OCI-LY3 (cell line): ENCODE results near the gene C11orf68.
"Not testable (repeated sequence)": the region's sequence is repeated elsewhere in the genome, so short reads cannot be mapped to it uniquely, and the experiment has no call there.

Source experiments
- H2AFZ ChIP-seq: fragments of 200-600, 300-600 bp; shearing (Covaris generic); 2 replicates; pipeline ENCODE4 v1.6.0; 2014; ENCODE audit warnings: antibody characterized with exemption, low read depth, low read length
- H3K27ac ChIP-seq: fragments of 200-600, 300-600 bp; sonication (generic); 2 replicates; pipeline ENCODE4 v1.5.1; 2014; ENCODE audit warnings: mild to moderate bottlenecking, low read length, moderate library complexity, mixed read lengths
- H3K27me3 ChIP-seq: fragments of 200-600, 300-600 bp; sonication (generic); 2 replicates; pipeline ENCODE4 v1.6.1; 2014; ENCODE audit warnings: low read depth, low read length, mixed read lengths
- H3K36me3 ChIP-seq: fragments of 200-600, 300-600 bp; sonication (generic); replicated peaks from 2 replicates; pipeline ENCODE3; 2014; ENCODE audit warnings: low read depth, low read length, mixed read lengths
- H3K4me1 ChIP-seq: fragments of 300-600, 200-600 bp; sonication (generic); 2 replicates; pipeline ENCODE4 v1.6.1; 2014; ENCODE audit warnings: low read length, mixed read lengths
- H3K4me2 ChIP-seq: fragments of 200-600, 300-600 bp; sonication (generic); 2 replicates; pipeline ENCODE4 v1.6.1; 2014; ENCODE audit warnings: low read length, mixed read lengths
- H3K4me3 ChIP-seq: fragments of 300-600, 200-600 bp; sonication (generic); 2 replicates; pipeline ENCODE4 v1.5.1; 2014; ENCODE audit warnings: antibody characterized with exemption, mild to moderate bottlenecking, low read length, moderate library complexity
- H3K79me2 ChIP-seq: fragments of 300-600, 200-600 bp; shearing (Covaris generic); 2 replicates; pipeline ENCODE4 v1.6.1; 2014; ENCODE audit warnings: mild to moderate bottlenecking, low read length, mixed read lengths
- H3K9ac ChIP-seq: fragments of 300-600, 200-600 bp; shearing (Covaris generic); 2 replicates; pipeline ENCODE4 v1.6.0; 2014; ENCODE audit warnings: mild to moderate bottlenecking, low read length, moderate library complexity
- H3K9me3 ChIP-seq: fragments of 200-600, 300-600 bp; shearing (Covaris generic); 2 replicates; pipeline ENCODE4 v1.6.1; 2014; ENCODE audit warnings: low read length, mixed read lengths; ENCODE audit not compliant: insufficient read depth
- H4K20me1 ChIP-seq: fragments of 200-600, 300-600 bp; sonication (generic); 2 replicates; pipeline ENCODE4 v1.6.1; 2016; ENCODE audit warnings: low read length, mixed read lengths; ENCODE audit not compliant: insufficient read depth
- EZH2phosphoT487 ChIP-seq: fragments of 200-600 bp; shearing (Covaris generic); IDR thresholded peaks from 2 replicates; pipeline ENCODE4 v1.6.1; 2018; ENCODE audit warnings: antibody characterized with exemption, mixed run types, low read depth
- TF ChIP-seq, protein P1 (sequence below): fragments of 200-600, 300-600 bp; sonication (generic); IDR thresholded peaks from 2 replicates; pipeline ENCODE4 v1.5.1; 2014; ENCODE audit warnings: antibody characterized with exemption, low read length, low read depth

Gene C11orf68

DNA sequence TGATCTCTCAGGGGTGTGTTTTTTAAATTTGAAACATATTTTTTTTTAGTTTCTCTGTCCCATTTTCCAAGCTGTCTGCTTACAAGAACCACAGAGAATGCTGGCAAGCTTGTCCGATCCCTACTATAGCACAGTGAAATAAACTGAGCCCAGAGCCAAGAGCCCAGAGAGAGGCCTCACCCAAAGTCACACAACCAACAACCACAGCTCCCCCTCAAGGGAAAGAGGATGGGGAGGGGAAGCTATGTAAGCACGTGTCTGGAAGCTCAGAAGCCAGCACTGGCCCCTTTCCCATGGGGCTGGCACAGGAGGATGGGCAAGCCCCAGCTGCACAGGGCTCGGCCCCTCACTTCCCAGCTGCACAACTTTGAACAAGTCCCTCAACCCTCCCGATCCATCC, 39.4 kb upstream of the C11orf68 start:
- H3K9ac ChIP-seq = no peak overlapping the region
- no peak overlapping the region for H3K4me3 ChIP-seq
- peaks cover 18% of the 10 kb centered on the region for H3K79me2 ChIP-seq
- H3K9me3 ChIP-seq = no peaks in the 10 kb centered on the region
- no peak overlapping the region for H3K4me2 ChIP-seq
- TF ChIP-seq, protein P1, sequence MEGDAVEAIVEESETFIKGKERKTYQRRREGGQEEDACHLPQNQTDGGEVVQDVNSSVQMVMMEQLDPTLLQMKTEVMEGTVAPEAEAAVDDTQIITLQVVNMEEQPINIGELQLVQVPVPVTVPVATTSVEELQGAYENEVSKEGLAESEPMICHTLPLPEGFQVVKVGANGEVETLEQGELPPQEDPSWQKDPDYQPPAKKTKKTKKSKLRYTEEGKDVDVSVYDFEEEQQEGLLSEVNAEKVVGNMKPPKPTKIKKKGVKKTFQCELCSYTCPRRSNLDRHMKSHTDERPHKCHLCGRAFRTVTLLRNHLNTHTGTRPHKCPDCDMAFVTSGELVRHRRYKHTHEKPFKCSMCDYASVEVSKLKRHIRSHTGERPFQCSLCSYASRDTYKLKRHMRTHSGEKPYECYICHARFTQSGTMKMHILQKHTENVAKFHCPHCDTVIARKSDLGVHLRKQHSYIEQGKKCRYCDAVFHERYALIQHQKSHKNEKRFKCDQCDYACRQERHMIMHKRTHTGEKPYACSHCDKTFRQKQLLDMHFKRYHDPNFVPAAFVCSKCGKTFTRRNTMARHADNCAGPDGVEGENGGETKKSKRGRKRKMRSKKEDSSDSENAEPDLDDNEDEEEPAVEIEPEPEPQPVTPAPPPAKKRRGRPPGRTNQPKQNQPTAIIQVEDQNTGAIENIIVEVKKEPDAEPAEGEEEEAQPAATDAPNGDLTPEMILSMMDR = no peak
- no peak for TF ChIP-seq EZH2phosphoT487
- 0 out of 2 replicates have a peak, but pooled peaks cover 7% of the 10 kb centered on the region for H4K20me1 ChIP-seq
- H2AFZ ChIP-seq = no peak overlapping the region
- H3K27me3 ChIP-seq = no peaks in the 10 kb centered on the region
- H3K36me3 ChIP-seq = no peaks in the 10 kb centered on the region
- H3K4me1 ChIP-seq = peaks cover 21% of the 10 kb centered on the region
- no peak overlapping the region for H3K27ac ChIP-seq

DNA sequence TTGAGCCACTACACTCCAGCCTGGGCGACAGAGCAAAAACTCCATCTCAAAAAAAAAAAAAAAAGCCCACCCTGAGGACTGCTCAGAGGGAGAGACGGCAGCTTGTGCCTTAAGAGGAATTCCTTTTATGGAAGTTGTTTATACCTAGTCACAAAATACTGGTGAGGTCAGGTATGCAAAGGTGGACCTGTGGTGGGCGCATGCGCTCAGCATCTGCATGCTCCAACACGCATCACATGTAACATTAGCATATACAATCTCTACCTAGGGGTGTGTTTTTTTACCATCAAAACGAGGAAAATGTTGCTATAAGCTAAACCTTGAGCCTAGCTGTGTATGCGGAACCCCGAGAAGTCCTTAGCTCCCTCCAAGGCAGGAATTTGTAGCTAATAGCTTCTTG, 35.9 kb upstream of the C11orf68 start:
- H3K79me2 ChIP-seq = no peaks in the 10 kb centered on the region
- H3K4me1 ChIP-seq = peaks cover 11% of the 10 kb centered on the region
- no peaks in the 10 kb centered on the region for H3K9me3 ChIP-seq
- H3K9ac ChIP-seq = no peak overlapping the region
- H3K4me3 ChIP-seq = no peak overlapping the region
- H3K27ac ChIP-seq = no peak overlapping the region
- H3K27me3 ChIP-seq = no peaks in the 10 kb centered on the region
- H3K36me3 ChIP-seq = no peaks in the 10 kb centered on the region
- H4K20me1 ChIP-seq = no peaks in the 10 kb centered on the region
- TF ChIP-seq, protein P1 = no peak
- TF ChIP-seq EZH2phosphoT487 = no peak
- H2AFZ ChIP-seq = no peak overlapping the region
- no peak overlapping the region for H3K4me2 ChIP-seq

GRCh38 chr11:65953471-65953870, 34.6 kb upstream of the C11orf68 start:
- Histone ChIP-seq H3K4me2 (no peak overlapping the region), H3K4me1 (peaks cover 11% of the 10 kb centered on the region), H3K36me3 (no peaks in the 10 kb centered on the region), H3K9ac (no peak overlapping the region), H3K9me3 (no peaks in the 10 kb centered on the region), H3K27ac (no peak overlapping the region), H2AFZ (no peak overlapping the region), H4K20me1 (no peaks in the 10 kb centered on the region), H3K4me3 (no peak overlapping the region), H3K79me2 (no peaks in the 10 kb centered on the region), H3K27me3 (no peaks in the 10 kb centered on the region)
- no peak for TF ChIP-seq EZH2phosphoT487
- TF ChIP-seq, protein P1 = no peak

DNA sequence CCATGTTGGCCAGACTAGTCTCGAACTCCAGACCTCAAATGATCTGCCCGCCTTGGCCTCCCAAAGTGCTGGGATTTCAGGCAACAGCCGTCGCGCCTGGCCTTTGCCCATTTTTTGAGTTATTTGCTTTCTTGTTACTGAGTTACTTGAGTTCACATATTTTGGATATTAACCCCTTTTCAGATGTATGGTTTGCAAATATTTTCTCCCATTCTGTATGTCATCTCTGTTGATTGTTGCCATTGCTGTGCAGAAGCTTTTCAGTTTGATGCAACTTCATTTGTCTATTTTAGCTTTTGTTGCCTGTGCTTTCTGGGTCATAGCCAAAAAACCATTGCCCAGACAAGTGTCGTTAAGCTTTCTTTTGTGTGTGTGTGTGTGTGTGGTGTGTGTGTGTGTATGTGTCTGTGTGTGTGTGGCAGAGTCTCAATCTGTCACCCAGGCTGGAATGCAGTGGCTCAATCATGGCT, 33.2 kb upstream of the C11orf68 start:
- Histone ChIP-seq H3K36me3 (no peaks in the 10 kb centered on the region), H3K4me2 (no peak overlapping the region), H3K9ac (no peak overlapping the region), H3K9me3 (no peaks in the 10 kb centered on the region), H3K27me3 (no peaks in the 10 kb centered on the region), H3K4me3 (no peak overlapping the region), H3K4me1 (peaks cover 9% of the 10 kb centered on the region), H3K79me2 (no peaks in the 10 kb centered on the region), H4K20me1 (no peaks in the 10 kb centered on the region), H2AFZ (no peak overlapping the region), H3K27ac (no peak overlapping the region)
- TF ChIP-seq EZH2phosphoT487 = no peak
- TF ChIP-seq, protein P1 = no peak

DNA sequence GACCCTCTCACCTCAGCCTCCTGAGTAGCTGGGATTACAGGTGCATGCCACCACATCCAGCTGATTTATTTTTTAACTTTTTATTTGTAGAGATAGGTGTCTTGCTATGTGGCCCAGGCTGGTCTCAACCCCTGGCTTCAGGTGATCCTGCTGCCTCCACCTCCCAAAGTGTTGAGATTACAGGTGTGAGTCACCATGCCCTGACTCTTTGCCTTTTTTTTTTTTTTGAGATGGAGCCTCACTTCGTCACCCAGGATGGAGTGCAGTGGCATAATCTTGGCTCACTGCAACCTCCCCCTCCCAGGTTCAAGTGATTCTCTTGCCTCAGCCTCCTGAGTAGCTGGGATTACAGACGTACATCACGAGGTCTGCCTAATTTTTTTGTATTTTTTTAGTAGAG, 32.8 kb upstream of the C11orf68 start:
- H3K4me3 ChIP-seq, H3K79me2 ChIP-seq, H3K27me3 ChIP-seq, H3K4me2 ChIP-seq, H2AFZ ChIP-seq, H4K20me1 ChIP-seq, H3K9ac ChIP-seq, H3K27ac ChIP-seq, H3K4me1 ChIP-seq, H3K9me3 ChIP-seq, H3K36me3 ChIP-seq: not testable (repeated sequence)

DNA sequence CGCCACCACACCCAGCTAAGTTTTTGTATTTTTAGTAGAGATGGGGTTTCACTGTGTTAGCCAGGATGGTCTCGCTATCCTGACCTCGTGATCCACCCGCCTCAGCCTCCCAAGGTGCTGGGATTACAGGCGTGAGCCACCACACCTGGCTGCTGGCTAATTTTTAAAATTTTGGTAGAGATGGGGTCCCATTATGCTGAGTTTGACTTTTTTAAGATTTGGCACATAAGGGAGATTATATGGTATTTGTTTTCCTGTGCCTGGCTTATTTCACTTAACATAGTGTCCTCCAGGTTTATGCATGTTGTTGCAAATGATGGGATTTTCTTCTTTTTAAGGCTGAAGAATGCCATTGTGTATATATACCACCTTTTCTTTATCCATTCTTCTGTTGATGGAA, 31.8 kb upstream of the C11orf68 start:
- H3K9me3 ChIP-seq, H2AFZ ChIP-seq, H3K9ac ChIP-seq, H3K27me3 ChIP-seq, H3K4me1 ChIP-seq, H3K79me2 ChIP-seq, H3K36me3 ChIP-seq, H3K27ac ChIP-seq, H3K4me3 ChIP-seq, H4K20me1 ChIP-seq, H3K4me2 ChIP-seq: not testable (repeated sequence)
